RKO (cell line): ENCODE data around the gene RABIF.
A peak's percentile ranks its signal among the peaks of the same experiment; 100 is the strongest.

Experiments
- DNase-seq: peaks from one replicate; pipeline ENCODE4 v3.0.0-alpha.2; 2016; ENCODE audit warnings: low spot score

The RABIF gene

GRCh38 chr1:202873026-202873425, 15.9 kb downstream of the RABIF start:
- DNase-seq, result no peak

DNA sequence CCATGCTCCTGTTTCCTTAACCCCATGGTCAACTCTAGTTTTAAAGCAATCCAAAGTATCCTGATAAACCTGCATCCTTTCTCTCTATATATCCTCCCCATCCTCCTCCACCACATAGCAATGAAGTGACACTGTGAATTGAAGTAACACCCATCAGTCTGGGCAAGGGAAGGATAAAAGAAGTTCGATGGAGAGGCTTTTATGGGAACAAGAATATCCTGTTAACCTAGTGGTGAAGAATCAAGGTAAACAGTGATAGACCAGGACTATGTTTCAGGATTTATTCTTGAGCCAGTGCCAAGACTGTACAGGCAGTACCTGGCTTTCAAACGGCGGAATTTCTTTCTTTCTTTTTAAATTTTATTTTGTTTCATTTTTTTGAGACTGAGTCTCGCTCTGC, 17.6 kb downstream of the RABIF start:
- no peak for DNase-seq

- DNase-seq, result no peak
Measured at GRCh38 chr1:202862679-202863560, 26.0 kb downstream of the RABIF start.

DNA sequence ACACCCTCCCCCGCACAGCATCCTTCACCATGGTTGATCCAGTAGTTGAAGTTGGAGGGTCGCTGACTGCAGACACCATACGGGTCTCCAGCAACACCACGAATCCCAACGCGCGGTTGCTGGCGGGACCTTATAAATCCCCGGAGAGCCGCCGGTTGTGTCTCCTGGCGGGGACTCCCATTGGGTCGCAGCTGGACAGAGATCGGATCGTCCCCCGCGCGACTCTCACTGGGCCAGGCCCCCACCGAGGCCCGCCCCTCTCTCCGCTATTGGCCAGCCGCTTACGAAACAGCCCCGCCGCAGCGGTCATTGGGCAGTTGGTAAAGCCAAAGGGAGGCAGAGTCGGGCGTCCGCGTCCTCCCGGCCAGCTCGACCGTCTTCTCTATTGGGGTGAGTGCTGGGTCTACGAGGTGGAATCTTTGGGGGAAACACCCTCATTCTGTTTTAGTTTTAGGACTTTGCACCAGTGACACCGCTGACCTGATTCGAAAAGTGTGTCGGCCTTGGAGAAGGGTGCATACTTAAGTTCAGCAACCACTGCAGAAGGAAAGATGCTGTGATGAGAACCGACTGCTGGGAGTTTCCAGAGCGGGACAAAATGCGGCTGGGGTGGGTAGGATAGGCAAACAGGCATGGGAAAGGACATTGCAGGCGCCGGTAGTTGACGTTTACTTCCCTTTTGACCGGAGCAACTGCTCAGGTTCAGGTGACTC, 27.4 kb downstream of the RABIF start:
- peak; percentile 87 for DNase-seq

DNA sequence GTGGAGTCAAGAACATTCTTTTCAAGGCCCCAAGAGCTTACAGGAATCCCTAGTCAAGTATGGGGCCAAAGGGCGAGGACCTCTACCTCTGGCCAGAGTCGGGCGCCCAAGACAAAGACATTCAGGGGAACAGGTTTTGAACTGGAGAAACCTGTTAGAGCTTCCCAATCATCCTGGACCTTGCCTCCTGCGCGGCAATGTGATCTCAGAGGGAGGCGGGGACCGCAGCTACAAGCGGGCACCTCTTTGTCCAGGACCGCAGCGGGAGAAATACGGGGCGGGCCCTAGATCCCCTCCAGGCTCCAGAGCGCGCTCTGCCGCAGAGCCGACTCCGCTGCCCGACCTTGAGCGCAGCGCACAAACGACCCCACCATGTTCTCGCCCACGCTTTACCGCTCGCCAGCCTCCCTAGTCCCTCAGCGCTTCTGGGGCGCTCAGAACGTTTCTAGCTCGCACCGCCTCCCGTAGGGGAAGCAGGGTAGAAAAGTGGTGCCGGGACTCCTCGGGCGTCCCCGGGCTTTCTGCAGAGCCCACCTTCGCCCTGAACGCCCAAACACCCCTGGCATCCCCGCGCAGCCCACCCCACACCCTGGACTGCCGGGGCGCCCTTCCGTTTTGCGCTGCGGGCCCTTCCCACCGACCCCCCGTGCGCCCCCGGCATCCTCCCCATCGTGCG, 28.1 kb downstream of the RABIF start:
- DNase-seq, result peak; percentile 61

- no peak for DNase-seq
Measured at GRCh38 chr1:202858789-202859414, 30.0 kb downstream of the RABIF start.

GRCh38 chr1:202858331-202858730, 30.6 kb downstream of the RABIF start:
- DNase-seq, result no peak

GRCh38 chr1:202857136-202857610, 31.8 kb downstream of the RABIF start:
- no peak for DNase-seq

- DNase-seq, result no peak
Measured at GRCh38 chr1:202856014-202856413, 32.9 kb downstream of the RABIF start.

- no peak for DNase-seq
Measured at GRCh38 chr1:202854787-202855186, 34.2 kb downstream of the RABIF start.

- peak; percentile 58 for DNase-seq
Measured at GRCh38 chr1:202852163-202852904, 36.6 kb downstream of the RABIF start.

DNA sequence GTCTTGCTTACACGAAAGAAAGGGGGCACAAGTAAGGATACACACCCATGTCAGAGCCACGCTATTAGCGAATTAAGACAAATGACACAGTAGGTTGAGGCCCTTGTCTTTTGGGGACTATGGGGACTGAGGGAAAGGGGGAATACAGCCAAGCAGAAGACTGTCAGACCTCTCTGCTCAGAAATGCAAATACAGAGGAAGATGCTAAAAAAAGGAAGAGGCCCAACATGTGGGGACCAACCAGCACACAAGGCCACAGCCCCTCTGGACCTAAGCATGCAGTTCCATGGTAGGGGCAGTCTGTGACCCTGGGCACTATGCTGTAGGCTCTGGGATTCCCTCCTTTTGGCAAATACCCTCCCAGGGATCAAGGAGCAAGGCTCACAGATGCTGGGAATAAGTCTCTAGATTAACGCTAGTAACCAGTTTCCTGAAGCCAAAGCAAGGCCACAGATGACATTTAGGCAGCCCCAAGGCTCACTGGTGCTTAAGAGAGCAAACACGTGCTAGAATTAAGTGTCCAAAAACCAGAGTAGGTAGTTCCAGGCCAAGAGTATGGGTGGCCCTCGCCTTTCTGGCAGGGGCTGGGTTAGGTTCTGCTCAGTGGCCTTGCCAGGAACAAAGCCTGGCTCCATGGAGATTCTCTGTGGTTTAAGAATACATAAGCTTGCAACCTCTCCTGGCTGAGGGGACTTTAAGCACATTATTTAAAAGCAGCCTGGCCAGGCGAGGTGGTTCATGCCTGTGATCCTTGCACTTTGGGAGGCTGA, 38.2 kb downstream of the RABIF start:
- DNase-seq, result no peak

DNA sequence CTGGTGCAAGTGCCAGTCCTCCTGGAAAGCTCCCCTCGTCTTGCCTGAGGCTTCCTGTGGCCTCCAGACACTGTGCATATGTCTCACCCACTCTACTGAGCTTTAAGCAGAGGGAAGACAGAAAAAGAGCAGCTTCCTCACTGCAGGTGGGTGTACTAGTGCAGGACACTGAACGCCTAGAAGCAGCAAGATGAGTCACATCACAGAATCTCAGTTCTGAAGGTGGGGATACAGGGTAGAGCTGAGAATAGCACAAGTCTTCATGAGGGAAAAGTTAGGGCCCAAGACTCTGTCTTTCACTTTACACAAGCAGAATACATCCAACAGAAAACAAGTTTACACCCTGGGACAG, 40.8 kb downstream of the RABIF start:
- DNase-seq, result no peak

DNA sequence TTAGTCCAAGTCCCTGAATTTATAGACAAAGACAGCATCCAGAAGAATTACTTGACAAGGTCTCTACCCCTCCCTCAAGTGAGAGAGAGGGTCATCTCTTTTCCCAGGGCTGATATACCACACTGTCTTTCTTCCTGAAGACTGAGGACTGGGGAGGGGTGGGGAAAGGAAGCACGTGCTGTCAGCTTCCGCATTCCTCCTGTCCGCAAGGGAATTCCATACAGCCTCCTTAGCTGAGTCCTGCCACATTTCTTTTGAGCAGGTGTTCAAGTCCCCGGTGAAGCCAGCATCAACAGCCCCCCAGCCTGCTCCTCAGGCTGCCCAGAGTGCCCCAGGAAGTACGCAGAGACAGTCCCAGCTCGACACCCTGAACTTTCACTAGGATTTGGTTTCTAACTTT, 44.0 kb downstream of the RABIF start:
- DNase-seq, result no peak

DNA sequence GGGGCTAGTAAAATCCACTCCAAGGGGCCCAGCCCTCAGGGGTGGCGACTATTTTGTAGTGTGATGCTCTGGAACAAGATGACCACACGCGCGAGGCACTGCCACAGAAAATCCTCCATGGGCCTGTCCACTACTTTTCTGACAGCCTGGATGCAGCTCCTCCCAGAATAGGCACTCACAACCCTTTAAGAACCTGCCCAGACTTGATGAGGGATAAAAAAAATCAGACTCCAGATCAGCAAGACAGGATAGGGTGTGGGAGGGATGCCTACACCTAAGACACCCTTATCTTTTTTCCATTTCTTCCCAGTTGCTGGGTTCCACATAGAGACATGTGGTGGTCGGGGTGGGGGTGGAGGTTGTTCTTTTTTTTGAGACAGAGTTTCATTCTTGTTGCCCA, 44.7 kb downstream of the RABIF start:
- DNase-seq, result no peak

GRCh38 chr1:202843081-202843480, 45.9 kb downstream of the RABIF start:
- DNase-seq, result no peak

DNA sequence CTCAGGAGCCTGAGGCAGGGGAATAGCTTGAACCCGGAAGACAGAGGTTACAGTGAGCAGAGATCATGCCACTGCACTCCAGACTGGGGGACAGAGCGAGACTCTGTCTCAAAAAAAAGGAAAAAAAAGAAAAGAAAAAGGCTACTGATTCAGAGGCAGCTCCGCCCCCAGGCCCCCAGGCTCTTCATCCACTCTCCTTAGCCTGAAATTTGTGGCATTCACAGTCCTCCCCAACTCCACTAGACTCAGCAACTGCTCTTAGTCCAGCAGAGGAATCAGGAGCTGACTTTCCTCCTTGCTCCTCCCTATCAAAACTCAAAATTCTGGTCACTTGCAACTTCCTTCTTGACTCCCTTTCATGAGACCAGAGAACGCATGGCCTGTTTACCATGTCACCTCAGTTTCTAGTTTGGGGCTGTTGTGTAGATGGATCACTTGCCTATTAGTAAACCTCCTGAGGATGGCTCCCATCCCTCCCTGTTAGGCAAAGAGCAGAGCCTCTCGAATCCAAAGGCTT, 51.1 kb downstream of the RABIF start:
- no peak for DNase-seq

GRCh38 chr1:202836623-202837403, 52.1 kb downstream of the RABIF start:
- DNase-seq, result no peak

DNA sequence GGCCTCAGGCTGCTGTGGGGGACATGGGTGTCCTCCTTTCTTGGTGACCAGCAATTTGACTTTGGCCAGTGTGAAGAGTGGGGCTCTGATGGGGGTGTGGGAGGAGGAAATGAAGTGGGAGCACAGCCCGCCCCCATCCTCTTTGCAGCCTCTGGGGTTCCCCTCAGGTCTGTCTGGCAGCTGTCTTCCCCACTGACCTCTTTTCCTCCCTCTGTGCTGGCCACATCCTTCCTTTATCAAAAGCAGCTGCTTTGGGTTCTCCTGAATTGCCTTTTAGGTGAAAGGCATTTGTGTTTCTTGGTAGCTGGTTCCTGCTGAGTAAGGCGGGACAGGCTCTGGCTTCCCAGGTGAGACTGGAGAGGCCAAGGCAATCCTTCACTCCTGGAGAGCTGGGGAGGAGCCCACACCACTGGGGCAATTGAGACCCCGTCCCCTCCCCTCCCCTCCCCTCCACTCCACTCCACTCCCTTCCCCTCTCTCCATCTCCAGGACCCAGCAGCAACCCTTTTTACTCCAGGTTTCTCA, 53.3 kb downstream of the RABIF start:
- no peak for DNase-seq
